NCI-H187 treated with DMSO at 0.1 percent for 48 hours (cell line): Measurements from ENCODE around the gene TMPRSS13.
"Not testable (repeated sequence)": the region's sequence is repeated elsewhere in the genome, so short reads cannot be mapped to it uniquely, and the experiment has no call there.

Source experiments
- DNase-seq: peaks from one replicate; lab custom pipeline; 2025; lab: John Stamatoyannopoulos, UW

TMPRSS13 gene

GRCh38 chr11:117929142-117929915, at the start of gene TMPRSS13:
TMPRSS13 (minus strand) TSS chr11:117929402; CDS start chr11:117929307, 95 bp downstream.
- no peak for DNase-seq

DNA sequence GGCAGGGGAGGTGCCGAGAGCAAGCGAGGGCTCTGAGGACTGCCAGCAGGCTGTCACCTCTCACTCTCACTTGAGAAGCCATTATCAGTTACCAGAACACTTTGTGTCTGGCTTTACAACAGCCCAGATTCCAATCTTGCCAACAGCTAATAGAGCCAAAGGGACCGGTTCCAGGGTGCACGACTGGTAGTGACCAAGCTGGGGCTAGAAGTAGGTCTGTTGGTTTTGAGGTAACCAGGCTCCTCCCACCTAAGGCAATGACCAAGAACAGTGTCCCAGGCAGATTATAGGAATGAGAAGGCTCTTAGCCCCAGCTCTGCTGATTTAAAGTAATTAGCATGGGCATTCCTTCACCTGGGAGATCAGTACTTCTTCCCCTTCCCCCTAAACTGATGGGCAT, 49.8 kb upstream of the TMPRSS13 start:
- DNase-seq = no peak

DNA sequence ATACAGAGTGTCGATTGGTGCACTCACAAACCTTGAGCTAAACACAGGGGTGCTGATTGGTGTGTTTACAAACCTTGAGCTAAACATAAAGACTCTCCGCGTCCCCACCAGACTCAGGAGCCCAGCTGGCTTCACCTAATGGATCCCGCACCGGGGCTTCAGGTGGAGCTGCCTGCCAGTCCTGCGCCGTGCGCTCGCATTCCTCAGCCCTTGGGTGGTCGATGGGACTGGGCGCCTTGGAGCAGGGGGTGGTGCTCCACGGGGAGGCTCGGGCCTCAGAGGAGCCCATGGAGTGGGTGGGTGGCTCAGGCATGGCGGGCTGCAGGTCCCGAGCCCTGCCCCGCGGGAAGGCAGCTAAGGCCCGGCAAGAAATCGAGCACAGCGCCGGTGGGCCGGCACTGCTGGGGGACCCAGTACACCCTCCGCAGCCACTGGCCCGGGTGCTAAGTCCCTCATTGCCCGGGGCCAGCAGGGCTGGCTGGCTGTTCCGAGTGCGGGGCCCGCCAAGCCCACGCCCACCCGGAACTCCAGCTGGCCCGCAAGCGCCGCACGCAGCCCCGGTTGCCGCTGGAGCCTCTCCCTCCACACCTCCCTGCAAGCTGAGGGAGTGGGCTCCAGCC, 49.2 kb upstream of the TMPRSS13 start:
- DNase-seq = not testable (repeated sequence)

DNA sequence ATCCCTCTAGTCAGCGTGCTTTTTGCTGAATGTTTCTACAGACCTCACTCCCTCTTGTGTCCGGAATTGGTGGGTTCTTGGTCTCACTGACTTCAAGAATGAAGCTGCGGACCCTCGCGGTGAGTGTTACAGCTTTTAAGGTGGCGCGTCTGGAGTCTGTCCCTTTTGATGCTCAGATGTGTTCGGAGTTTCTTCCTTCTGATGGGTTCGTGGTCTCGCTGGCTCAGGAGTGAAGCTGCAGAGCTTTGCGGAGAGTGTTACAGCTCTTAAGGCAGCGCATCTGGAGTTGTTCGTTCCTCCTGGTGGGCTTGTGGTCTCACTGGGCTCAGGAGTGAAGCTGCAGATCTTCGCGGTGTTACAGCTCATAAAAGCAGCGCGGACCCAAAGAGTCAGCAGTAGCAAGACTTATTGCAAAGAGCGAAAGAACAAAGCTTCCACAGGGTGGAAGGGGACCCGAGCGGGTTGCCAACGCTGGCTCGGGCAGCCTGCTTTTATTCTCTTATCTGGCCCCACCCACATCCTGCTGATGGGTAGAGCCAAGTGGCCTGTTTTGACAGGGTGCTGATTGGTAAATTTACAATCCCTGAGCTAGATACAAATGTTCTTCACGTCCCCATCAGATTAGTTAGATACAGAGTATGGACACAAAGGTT, 48.5 kb upstream of the TMPRSS13 start:
- not testable (repeated sequence) for DNase-seq

DNA sequence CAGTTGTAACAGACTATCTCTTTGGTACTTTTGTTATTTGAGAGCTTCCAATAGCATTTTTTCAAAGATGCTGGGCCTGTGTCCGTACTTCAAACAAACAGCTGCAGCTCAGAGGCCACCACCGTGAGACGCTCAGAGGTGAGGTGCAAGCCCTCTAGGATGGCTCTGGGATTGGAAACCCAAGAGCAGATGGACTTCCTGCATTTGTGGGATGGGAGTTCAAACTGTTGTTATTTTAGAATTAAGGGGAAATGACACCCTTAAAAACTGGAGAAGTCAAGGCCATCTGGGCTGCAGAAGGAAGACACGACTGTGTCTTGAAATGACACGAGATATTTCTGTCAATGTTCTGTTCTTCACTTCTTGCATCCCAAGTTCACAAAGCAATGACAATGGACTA, 47.8 kb upstream of the TMPRSS13 start:
- DNase-seq = no peak

- no peak for DNase-seq
These were observed 47.2 kb upstream of the TMPRSS13 start for GRCh38 chr11:117976445-117976844.

- DNase-seq = no peak
These were observed 44.3 kb upstream of the TMPRSS13 start for GRCh38 chr11:117973503-117973860.

GRCh38 chr11:117972629-117973502, 43.7 kb upstream of the TMPRSS13 start:
- DNase-seq = no peak

GRCh38 chr11:117972044-117972443, 42.8 kb upstream of the TMPRSS13 start:
- DNase-seq = no peak

DNA sequence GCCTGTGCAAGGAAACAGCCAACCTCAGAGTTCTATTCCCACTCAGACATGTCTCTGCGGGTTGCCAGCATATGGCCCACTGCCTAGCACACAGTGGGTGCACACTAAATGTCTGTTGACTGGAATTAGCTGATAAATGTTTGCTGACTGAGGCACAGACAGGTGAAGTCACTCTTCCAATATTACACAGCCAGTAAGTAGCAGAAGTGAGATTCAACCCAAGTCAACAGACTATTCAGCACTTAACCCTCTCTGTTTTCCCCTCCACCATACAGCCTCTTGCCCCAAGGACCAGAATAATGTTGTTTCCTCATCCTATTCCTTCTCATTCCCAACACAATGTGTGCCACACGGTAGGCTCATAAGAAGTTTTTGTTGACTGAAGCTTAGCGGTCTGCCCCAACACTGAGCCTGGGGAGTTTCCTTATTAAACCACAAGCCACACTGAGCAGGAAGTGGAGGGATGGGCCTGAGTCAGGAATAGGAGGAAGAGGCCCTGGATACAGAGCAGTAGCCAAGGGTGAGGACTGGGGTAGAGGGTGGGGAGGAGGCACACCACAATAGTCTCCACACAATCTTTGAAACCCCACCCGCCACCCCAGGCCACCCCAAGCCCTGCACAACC, 41.3 kb upstream of the TMPRSS13 start:
- no peak for DNase-seq

DNA sequence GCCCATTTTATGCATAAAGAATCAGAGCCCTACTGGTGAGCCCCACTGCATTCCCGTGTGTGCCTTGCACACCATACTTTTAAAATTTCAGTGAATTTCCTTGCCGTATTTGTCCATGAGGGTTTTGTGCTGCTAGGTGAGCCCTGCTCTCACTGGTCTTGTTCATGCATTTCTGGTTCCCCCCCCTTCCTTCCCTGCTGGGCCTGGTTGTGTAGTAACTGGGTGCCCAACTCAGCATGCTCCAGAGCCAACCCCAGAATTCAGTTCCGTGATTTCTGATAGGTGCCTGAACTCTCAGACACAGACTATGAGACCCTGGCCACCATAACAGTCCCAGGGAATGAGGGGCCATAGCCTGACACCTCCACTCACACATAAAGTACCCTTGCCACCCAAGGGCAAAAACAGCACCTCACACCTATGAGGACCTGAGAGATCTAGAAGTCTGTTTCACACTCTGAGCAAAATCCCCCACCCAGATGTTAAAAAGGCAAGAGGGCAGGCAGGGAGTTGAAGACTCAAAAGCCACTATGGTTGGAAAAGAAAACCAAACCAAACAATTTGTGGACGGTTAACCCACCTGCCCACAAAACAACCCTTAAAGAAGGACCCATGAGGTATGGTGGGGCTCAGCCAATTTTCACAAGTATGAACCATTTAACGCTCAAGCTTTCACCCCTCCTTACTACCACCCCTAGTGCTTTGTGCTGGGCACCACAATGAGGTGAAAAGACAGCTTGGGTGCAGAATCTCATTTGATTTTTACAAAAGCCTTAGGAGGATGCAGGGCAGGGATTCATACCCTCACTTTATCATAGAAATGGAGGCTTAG, 40.2 kb upstream of the TMPRSS13 start:
- DNase-seq = no peak

- DNase-seq = no peak
These were observed 37.7 kb upstream of the TMPRSS13 start for GRCh38 chr11:117966908-117967307.

GRCh38 chr11:117962826-117963225, 33.6 kb upstream of the TMPRSS13 start:
- no peak for DNase-seq

DNA sequence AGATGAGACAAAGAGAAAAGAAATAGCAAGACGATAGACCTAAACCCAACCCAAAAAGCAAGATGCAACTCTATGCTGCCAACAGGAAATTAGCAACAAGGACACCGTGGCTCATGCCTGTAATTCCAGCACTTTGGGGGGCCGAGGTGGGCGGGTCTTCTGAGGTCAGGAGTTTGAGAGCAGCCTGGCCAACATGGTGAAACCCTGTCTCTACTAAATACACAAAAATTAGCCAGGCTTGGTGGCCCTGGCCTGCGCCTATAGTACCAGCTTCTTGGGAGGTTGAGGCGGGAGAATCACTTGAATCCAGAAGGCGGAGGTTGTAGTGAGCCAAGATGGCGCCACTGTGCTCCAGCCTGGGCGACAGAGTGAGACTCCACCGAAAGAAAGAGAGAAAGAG, 32.7 kb upstream of the TMPRSS13 start:
- no peak for DNase-seq

GRCh38 chr11:117960406-117960805, 31.2 kb upstream of the TMPRSS13 start:
- DNase-seq = no peak

GRCh38 chr11:117959438-117960149, 30.4 kb upstream of the TMPRSS13 start:
- DNase-seq = no peak

- no peak for DNase-seq
These were observed 29.7 kb upstream of the TMPRSS13 start for GRCh38 chr11:117958949-117959348.

GRCh38 chr11:117953024-117953671, 23.9 kb upstream of the TMPRSS13 start:
- no peak for DNase-seq
